Measurements from ENCODE around the gene SETDB2. TPM values are rescaled to one million over a fixed set of nuclear protein-coding genes. Genes with fewer than 3 reads are reported as not detected.
A peak's percentile ranks its signal among the peaks of the same experiment; 100 is the strongest.

The SETDB2 gene
- polyA plus RNA-seq, 1 experiment: 21.7 TPM

DNA sequence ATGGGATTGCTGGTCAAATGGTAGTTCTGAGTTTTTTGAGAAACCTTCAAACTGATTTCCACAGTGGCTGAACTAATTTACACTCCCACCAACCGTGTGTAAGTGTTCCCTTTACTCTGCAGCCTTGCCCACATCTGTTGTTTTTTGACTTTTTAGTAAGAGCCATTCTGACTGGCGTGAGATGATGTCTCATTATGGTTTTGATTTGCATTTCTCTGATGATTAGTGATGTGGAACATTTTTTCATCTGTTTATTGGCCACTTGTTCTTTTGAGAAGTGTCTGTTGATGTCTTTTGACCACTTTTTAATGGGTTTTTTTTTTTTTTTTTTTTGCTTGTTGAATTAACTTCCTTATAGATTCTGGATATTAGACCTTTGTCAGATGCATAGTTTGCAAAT lies 4.5 kb upstream of the SETDB2 start:
- no peak for DNase-seq (ENCODE audit: low read depth, low spot score)

GRCh38 chr13:49441312-49441711 lies 2.8 kb upstream of the SETDB2 start:
- H3K4me3 ChIP-seq (ENCODE audit: low read depth, low read length): no peak overlapping the region
- POLR2A ChIA-PET: interaction anchor here (0.7 kb wide), 1 partner anchor 20 kb away, joined by 3 read pairs; no protein-coding TSS in a partner anchor
- no peak overlapping the region for H3K27ac ChIP-seq (ENCODE audit: low read depth, low read length)
- CTCF ChIA-PET: no interaction called here
- H3K27me3 ChIP-seq (ENCODE audit: control insufficient read depth, insufficient read depth, low read length): no peaks in the 10 kb centered on the region
- DNase-seq (ENCODE audit: low read depth, low spot score): no peak
- TF ChIP-seq CTCF (IDR thresholded peaks at IDR 0.05; ENCODE audit: low read depth, low read length): no peak
- peaks cover 2% of the 10 kb centered on the region; the same call in 1 of the 2 replicates for H3K9me3 ChIP-seq (ENCODE audit: control insufficient read depth, insufficient read depth, low read length)

More for the DNA sequence above, 4.5 kb upstream of the SETDB2 start:
- Histone ChIP-seq H3K4me3 (ENCODE audit: low read depth, low read length) (no peak overlapping the region), H3K27me3 (ENCODE audit: control insufficient read depth, insufficient read depth, low read length) (no peaks in the 10 kb centered on the region), H3K9me3 (ENCODE audit: control insufficient read depth, insufficient read depth, low read length) (no peaks in the 10 kb centered on the region; the same call in 1 of the 2 replicates), H3K27ac (ENCODE audit: low read depth, low read length) (no peak overlapping the region)
- no peak for TF ChIP-seq CTCF (IDR thresholded peaks at IDR 0.05; ENCODE audit: low read depth, low read length)
- ChIA-PET CTCF (no interaction called here), POLR2A (no interaction called here)

DNA sequence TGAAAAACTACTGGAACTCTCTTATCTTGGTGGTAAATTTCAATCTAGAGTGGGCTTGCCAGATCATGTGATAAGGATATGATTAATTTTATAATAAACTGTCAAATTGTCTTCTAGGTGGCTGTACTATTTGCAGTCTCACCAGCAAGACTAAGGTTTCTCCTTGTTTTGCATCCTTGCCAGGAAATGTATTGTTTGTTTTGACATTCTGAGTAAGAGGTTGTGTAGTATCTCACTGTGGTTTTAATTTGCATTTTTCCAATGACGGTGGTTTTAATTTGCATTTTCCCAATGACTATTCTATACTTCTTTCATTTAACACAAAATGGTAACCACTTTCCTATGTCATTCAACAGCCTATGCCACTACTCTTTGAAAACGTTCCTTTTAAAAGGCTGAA lies 2.2 kb upstream of the SETDB2 start:
- no peak overlapping the region for H3K27ac ChIP-seq (ENCODE audit: low read depth, low read length)
- no peak overlapping the region for H3K4me3 ChIP-seq (ENCODE audit: low read depth, low read length)
- peaks cover 2% of the 10 kb centered on the region; the same call in 1 of the 2 replicates for H3K9me3 ChIP-seq (ENCODE audit: control insufficient read depth, insufficient read depth, low read length)
- no peak for DNase-seq (ENCODE audit: low read depth, low spot score)
- no peaks in the 10 kb centered on the region for H3K27me3 ChIP-seq (ENCODE audit: control insufficient read depth, insufficient read depth, low read length)
- ChIA-PET POLR2A (no interaction called here), CTCF (no interaction called here)
- TF ChIP-seq CTCF (IDR thresholded peaks at IDR 0.05; ENCODE audit: low read depth, low read length): no peak

DNA sequence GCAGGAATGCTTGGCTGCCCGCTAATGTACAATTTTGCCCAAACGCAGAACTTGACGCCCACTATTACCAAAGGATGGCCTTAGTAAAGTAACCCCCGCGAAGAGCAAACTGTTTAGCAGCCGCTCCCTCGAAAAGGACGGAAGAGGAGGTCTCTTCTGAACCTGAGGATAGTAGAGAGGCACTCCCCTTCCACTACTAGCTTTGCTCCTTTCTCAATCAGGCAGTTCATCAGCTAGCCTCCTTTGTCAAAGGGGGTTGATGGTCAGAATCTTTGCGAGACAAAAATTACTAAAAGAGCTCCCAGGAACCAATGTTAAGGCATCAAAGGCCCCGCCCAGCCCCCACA lies 744 bp upstream of the SETDB2 start:
- no peak for DNase-seq (ENCODE audit: low read depth, low spot score)
- peak overlapping the region; percentile 93 for H3K4me3 ChIP-seq (ENCODE audit: low read depth, low read length)

More for the DNA sequence above, 744 bp upstream of the SETDB2 start:
- ChIA-PET CTCF (interaction anchor here (0.7 to 1.4 kb wide), 10 partner anchors 9 to 204 kb away, joined by 3 to 6 read pairs (median 4); no protein-coding TSS in a partner anchor), POLR2A (interaction anchor here (0.6 to 2.3 kb wide), 10 partner anchors 11 to 417 kb away, joined by 3 to 34 read pairs (median 4); partner anchors contain the start of genes CDADC1 and PHF11)
- no peak for TF ChIP-seq CTCF (IDR thresholded peaks at IDR 0.05; ENCODE audit: low read depth, low read length)
- no peaks in the 10 kb centered on the region for H3K27me3 ChIP-seq (ENCODE audit: control insufficient read depth, insufficient read depth, low read length)
- H3K27ac ChIP-seq (ENCODE audit: low read depth, low read length): peak overlapping the region; percentile 97
- H3K9me3 ChIP-seq (ENCODE audit: control insufficient read depth, insufficient read depth, low read length): peaks cover 2% of the 10 kb centered on the region; the same call in 1 of the 2 replicates

Measured in AG04450 (cell line).